ENCODE results near the gene EPHA3.

- TF ChIP-seq CTCF (conservative IDR thresholded peaks at IDR 0.05; ENCODE audit: low read depth, low read length) (no peak), POLR2A (IDR thresholded peaks at IDR 0.05; ENCODE audit: low read depth, low read length) (no peak), BHLHE40 (IDR thresholded peaks at IDR 0.05; ENCODE audit: low read depth, low read length) (no peak), MAZ (IDR thresholded peaks at IDR 0.05; ENCODE audit: borderline replicate concordance, low read depth, low read length) (no peak), USF2 (IDR thresholded peaks at IDR 0.05; ENCODE audit: low read depth, low read length) (no peak)
Measured at GRCh38 chr3:89270201-89270600, 162.8 kb downstream of the EPHA3 start.
